Adrenal gland (tissue), 12 donors: ENCODE measurements around the gene STRN4. TPM values are rescaled to one million over a fixed set of nuclear protein-coding genes. Genes with fewer than 3 reads are reported as not detected.

Experiments used
- DNase-seq, 7 donors: peaks; one replicate each; pipeline ENCODE4 v3.0.0-alpha.2; 2019 to 2020
- H3K27ac ChIP-seq, 5 donors: fragments of 200-600 bp; sonication (generic) in 4 of 5; 1 replicate in 3 of 5; 2 replicates in 2 of 5; pipeline versions ENCODE4 v1.5.1 to v1.8.0; 2016 to 2020; ENCODE audit warnings: mild to moderate bottlenecking in 1 of 5
- H3K27me3 ChIP-seq: fragments of 200-600 bp; 2 replicates; pipeline ENCODE4 v1.8.0; 2021
- H3K36me3 ChIP-seq, 2 donors: fragments of 200-600 bp; replicated peaks in 1 of 2; 1 replicate in 1 of 2; 2 replicates in 1 of 2; pipeline versions ENCODE4 v1.5.1 to v1.8.0; 2018 to 2022
- H3K4me1 ChIP-seq, 2 donors: fragments of 200-600 bp; replicated peaks in 1 of 2; 1 replicate in 1 of 2; 2 replicates in 1 of 2; pipeline versions ENCODE4 v1.5.1 to v1.8.0; 2018 to 2021
- H3K4me3 ChIP-seq, 4 donors: fragments of 200-600 bp; sonication (generic) in 3 of 4; one replicate each; pipeline ENCODE4 v1.5.1; 2016 to 2018
- H3K9me3 ChIP-seq, 3 donors: fragments of 200-600 bp; sonication (generic) in 1 of 3; replicated peaks in 1 of 3; 1 replicate in 2 of 3; 2 replicates in 1 of 3; pipeline versions ENCODE4 v1.5.1 to v1.8.0; 2016 to 2021
- POLR2A ChIP-seq, 2 donors: fragments of 450-650 bp; IDR thresholded peaks; one replicate each; pipeline ENCODE4 v1.6.1; 2017; ENCODE audit warnings: antibody characterized with exemption in 2 of 2, mild to moderate bottlenecking in 2 of 2, moderate library complexity in 1 of 2
- WGBS, 4 donors: extraction: QIAGEN DNeasy Blood & Tissue Kit in 2 of 4; methylation state at CpG; one replicate each; pipeline versions ENCODE4 v1.1.5 to v1.1.7; 2013 to 2017; 5-methylcytosine and 5-hydroxymethylcytosine counted together
- intact Hi-C, 2 donors: fragments of 100-400 bp; cut with DNase I; formaldehyde crosslinking; loops; one replicate each; pipeline versions ENCODE4 v1.14.1 to v1.15.0; 2022 to 2023
- polyA plus RNA-seq, 3 donors: library from polyadenylated mRNA; stranded (reverse); fragments of 200-250 nt in 2 of 3; fragments of 350-450 nt in 1 of 3; fragmentation: Illumina TruSeq in 1 of 3; extraction: RNeasy Lipid Tissue Mini Kit (QIAGEN cat#74804) in 1 of 3; gene quantifications; one replicate each; pipeline ENCODE4 v1.2.3, GENCODE V29; 2013 to 2014
- total RNA-seq, 9 donors: library from RNA; depleted of rRNA in 4 of 9; stranded (reverse); fragments of >200 nt in 4 of 9; fragments of 120-200 nt in 1 of 9; fragmentation: NEBNext Ultra II Directional in 1 of 9; extraction: Animal tissue kit (Norgen Biotek cat#: 25700) in 1 of 9; gene quantifications; one replicate each; pipeline versions ENCODE4 v1.1.0 to v1.2.4, GENCODE V29; 2013 to 2023
- TF ChIP-seq, protein P1 (sequence below), 6 experiments: fragments of 450-650 bp in 4 of 6; fragments of 200-600 bp in 2 of 6; sonication (generic) in 1 of 6; IDR thresholded peaks; 1 replicate in 5 of 6; 2 replicates in 1 of 6; pipeline versions ENCODE4 v1.5.1 to v1.8.0; 2016 to 2021; ENCODE audit warnings: antibody characterized with exemption in 6 of 6, mild to moderate bottlenecking in 2 of 6, moderate library complexity in 1 of 6
- donor health status: healthy with polysubstance abuse.
- donor health status: Bipolar disorder and iron deficiency.
- donor health status: DM: yes; HTN: yes; CAD: no.
- donor health status: DM: no; HTN: no; CAD: no.
- donor health status: DM: no; HTN: no; CAD: no.
- donor health status: DM: yes; HTN: yes; CAD: no.

The STRN4 gene
- total and polyA plus RNA-seq, 12 donors = 22.3 to 92.8 (median 65.8) TPM

DNA sequence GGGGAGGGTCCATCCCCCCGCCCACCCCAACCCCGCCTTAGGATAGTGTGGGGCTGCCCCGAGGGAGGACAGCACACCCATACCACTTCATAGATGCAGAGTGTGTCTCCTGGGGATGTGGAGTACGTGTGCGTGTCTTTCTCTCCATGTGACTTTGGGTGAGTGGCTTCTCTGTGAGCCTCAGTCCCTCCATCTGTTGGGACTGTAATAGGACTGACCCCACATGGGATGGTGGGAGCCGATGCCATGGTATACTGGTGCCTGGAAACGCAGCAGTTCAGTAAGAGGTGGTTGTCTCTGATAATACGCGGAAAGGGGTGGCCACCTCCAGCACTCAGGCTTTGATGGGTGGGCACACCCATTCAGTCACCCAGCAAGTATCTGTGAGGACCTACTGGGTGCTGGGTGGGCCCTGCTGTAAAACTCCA lies 28.5 kb downstream of the STRN4 start:
- intact Hi-C loops = no loop called here
- peaks cover 18 to 25% of the 10 kb centered on the region in 2 donors for H3K4me1 ChIP-seq
- 21 to 34% (median 24%) methylated on average over 5 to 9 of the region's 9 CpGs; no CpG with 5 or more reads in 1 of the 4 donors for WGBS, 4 donors
- DNase-seq = no peak
- H3K4me3 ChIP-seq = peak overlapping the region in 2 of 4 donors; percentile 82 to 87
- no peaks in the 10 kb centered on the region for H3K27me3 ChIP-seq
- TF ChIP-seq, protein P1, sequence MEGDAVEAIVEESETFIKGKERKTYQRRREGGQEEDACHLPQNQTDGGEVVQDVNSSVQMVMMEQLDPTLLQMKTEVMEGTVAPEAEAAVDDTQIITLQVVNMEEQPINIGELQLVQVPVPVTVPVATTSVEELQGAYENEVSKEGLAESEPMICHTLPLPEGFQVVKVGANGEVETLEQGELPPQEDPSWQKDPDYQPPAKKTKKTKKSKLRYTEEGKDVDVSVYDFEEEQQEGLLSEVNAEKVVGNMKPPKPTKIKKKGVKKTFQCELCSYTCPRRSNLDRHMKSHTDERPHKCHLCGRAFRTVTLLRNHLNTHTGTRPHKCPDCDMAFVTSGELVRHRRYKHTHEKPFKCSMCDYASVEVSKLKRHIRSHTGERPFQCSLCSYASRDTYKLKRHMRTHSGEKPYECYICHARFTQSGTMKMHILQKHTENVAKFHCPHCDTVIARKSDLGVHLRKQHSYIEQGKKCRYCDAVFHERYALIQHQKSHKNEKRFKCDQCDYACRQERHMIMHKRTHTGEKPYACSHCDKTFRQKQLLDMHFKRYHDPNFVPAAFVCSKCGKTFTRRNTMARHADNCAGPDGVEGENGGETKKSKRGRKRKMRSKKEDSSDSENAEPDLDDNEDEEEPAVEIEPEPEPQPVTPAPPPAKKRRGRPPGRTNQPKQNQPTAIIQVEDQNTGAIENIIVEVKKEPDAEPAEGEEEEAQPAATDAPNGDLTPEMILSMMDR (IDR thresholded peaks at IDR 0.05) = no peak
- peaks cover 0 to 30% of the 10 kb centered on the region in 2 donors for H3K36me3 ChIP-seq
- no peaks in the 10 kb centered on the region for H3K9me3 ChIP-seq
- peak overlapping the region in 2 of 5 donors; percentile 85 to 95 for H3K27ac ChIP-seq

DNA sequence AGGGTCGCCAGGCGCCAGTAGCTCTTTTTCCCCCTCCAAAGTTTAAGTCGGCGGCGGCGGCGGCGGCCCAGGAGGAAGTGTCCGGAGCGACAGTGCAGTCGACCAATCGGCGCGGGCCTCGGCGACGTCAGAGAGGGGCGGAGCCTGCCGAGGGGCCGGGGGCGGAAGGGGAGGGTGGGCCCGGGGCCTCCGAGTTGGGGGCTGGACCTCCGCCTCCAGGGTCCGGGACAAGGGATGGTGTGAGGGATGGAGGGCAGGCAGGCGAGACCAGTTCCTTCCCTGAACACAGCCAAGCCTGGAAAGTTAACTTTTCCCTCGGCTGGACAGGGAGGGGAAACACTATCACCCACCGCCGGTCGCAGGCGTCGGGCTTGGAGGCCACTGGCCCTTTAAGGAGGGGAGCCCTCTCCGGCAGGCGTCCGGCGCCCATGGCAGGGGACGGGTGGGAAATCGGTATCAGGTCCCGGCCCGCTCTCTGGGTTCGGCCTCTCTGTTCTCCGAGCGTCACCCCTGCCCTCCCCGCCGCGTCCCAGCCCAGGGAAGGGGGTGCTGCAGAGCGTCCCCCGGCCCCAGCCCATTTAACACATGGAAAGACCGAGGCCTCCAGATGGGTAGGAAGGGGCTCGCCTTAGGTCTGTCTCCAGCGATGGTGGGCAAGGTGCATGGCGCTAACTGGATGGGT lies 29.1 kb downstream of the STRN4 start, which contains the start of gene PRKD2:
PRKD2 (minus strand) TSS at position 81 of the 682 bp plus-strand sequence. CDS start 744 bp downstream, outside the sequence.
- Histone ChIP-seq H3K27me3 (no peaks in the 10 kb centered on the region), H3K27ac (peak within 1 kb of the TSS; percentile 41 to 95 (median 78)), H3K4me1 (peaks cover 18 to 25% of the 10 kb centered on the region in 2 donors), H3K36me3 (peaks cover 0 to 24% of the 10 kb centered on the region in 2 donors), H3K9me3 (no peaks in the 10 kb centered on the region), H3K4me3 (peak within 1 kb of the TSS; percentile 73 to 87 (median 82))
- intact Hi-C loops = no loop called here
- no peak for TF ChIP-seq POLR2A (IDR thresholded peaks at IDR 0.05)
- TF ChIP-seq, protein P1 (IDR thresholded peaks at IDR 0.05) = no peak
- 0 to 1% (median 0%) methylated on average over 2 to 52 of the region's 52 CpGs for WGBS, 4 donors
- peak; percentile 86 to 94 (median 91) for DNase-seq

DNA sequence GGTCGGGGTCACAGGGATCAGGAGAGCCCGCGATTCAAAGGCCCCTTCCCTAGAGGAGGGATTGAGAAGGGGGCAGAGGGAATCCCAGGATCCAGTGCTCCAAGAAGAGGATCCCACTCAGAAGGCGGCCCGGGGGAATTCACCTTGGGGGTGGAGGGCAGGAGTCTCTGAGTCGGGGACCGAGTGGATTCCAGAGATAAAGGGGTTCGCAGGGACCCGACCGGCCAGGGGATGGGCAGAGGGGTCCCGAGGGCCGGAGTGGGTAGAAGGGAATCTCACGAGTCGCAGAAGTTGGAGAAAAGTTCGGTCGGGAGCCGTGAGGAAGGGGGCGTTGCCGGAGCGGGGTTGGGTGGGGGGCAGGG lies 29.6 kb downstream of the STRN4 start:
- 0 to 2% (median 0%) methylated on average over 10 to 20 of the region's 20 CpGs for WGBS, 4 donors
- Histone ChIP-seq H3K9me3 (no peaks in the 10 kb centered on the region), H3K36me3 (peaks cover 0 to 19% of the 10 kb centered on the region in 2 donors), H3K27ac (peak overlapping the region in 4 of 5 donors; percentile 67 to 95 (median 82)), H3K27me3 (no peaks in the 10 kb centered on the region), H3K4me1 (peaks cover 18 to 25% of the 10 kb centered on the region in 2 donors), H3K4me3 (peak overlapping the region; percentile 38 to 87 (median 82))
- peak in 1 of 7 donors; percentile 35 for DNase-seq
- TF ChIP-seq POLR2A (IDR thresholded peaks at IDR 0.05) = no peak
- TF ChIP-seq, protein P1 (IDR thresholded peaks at IDR 0.05) = no peak
- intact Hi-C loops = no loop called here

DNA sequence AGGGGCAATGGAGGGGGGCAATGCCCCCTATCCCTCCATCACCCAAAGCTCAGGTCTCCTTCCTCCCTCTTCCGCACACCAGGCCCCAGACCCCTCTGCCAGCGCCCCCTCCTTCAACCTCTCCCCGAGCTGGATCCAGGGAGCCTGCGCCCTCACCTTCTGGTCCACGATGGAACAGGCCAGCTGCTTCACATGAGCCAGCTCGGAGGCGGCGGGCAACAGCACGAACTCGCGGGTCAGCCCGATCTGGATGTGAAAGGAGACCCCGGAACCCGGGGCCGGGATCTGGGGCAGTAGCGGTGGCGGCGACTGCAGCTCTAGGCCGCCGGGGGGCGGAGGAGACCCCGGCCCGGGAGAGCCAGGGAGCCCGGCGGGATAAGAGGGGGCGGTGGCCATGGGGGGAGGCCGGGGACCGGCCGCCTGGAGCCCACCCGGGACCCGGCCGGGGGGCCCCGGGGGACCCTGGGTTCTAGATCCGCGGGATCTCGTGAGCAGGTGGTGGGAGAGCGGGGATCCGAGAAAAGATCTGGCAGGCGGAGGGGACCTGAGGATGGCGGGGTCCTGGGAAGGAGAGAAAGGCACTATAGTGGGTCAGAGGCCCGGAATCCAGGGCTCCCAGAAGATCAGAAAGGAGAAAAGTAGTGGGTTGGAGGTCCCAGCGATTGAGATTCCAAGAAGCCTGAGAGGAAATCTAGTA lies 30.1 kb downstream of the STRN4 start:
- TF ChIP-seq, protein P1 (IDR thresholded peaks at IDR 0.05) = no peak
- TF ChIP-seq POLR2A (IDR thresholded peaks at IDR 0.05) = no peak
- no peaks in the 10 kb centered on the region for H3K9me3 ChIP-seq
- H3K4me3 ChIP-seq = peak overlapping the region; percentile 38 to 87 (median 82)
- DNase-seq = peak in 2 of 7 donors; percentile 35 to 44
- WGBS, 4 donors = 1 to 3% (median 2%) methylated on average over 13 to 42 of the region's 42 CpGs
- intact Hi-C loops = no loop called here
- H3K36me3 ChIP-seq = peaks cover 0 to 15% of the 10 kb centered on the region in 2 donors
- peak overlapping the region in 4 of 5 donors; percentile 67 to 86 (median 82) for H3K27ac ChIP-seq
- H3K27me3 ChIP-seq = no peaks in the 10 kb centered on the region
- H3K4me1 ChIP-seq = peaks cover 18 to 25% of the 10 kb centered on the region in 2 donors
